CD14-positive monocyte (primary cell): Measurements from ENCODE around the gene SEPTIN6. TPM values are rescaled to one million over a fixed set of nuclear protein-coding genes. Genes with fewer than 3 reads are reported as not detected.

Source experiments
- DNase-seq, 3 donors: peaks; one replicate each; pipeline ENCODE4 v3.0.0-alpha.2; 2011 to 2022
- H2AFZ ChIP-seq: 2 replicates; pipeline ENCODE4 v1.6.0; 2012; ENCODE audit warnings: mild to moderate bottlenecking, low read depth, low read length, inconsistent platforms; ENCODE audit not compliant: insufficient read depth, poor library complexity, severe bottlenecking
- H3K27ac ChIP-seq, 2 donors: 1 replicate in 1 of 2; 2 replicates in 1 of 2; pipeline ENCODE4 v1.5.1; 2012 to 2013; ENCODE audit warnings: low read length in 2 of 2, control low read depth in 1 of 2, inconsistent platforms in 1 of 2, low read depth in 1 of 2, mild to moderate bottlenecking in 1 of 2
- H3K27me3 ChIP-seq, 2 donors: one replicate each; pipeline versions ENCODE4 v1.6.0 to v1.6.1; 2011 to 2013; ENCODE audit warnings: low read length in 2 of 2; ENCODE audit not compliant: control insufficient read depth in 2 of 2, insufficient read depth in 2 of 2
- H3K36me3 ChIP-seq, 2 donors: replicated peaks in 1 of 2; 1 replicate in 1 of 2; 2 replicates in 1 of 2; pipeline versions ENCODE4 v1.5.1 to v1.6.1; 2012 to 2013; ENCODE audit warnings: low read length in 2 of 2, control low read depth in 1 of 2, inconsistent platforms in 1 of 2, mild to moderate bottlenecking in 1 of 2; ENCODE audit not compliant: insufficient read depth in 2 of 2, control insufficient read depth in 1 of 2
- H3K4me1 ChIP-seq, 2 donors: 1 replicate in 1 of 2; 2 replicates in 1 of 2; pipeline versions ENCODE4 v1.5.1 to v1.6.1; 2012 to 2013; ENCODE audit warnings: low read length in 2 of 2, control low read depth in 1 of 2, inconsistent platforms in 1 of 2, mild to moderate bottlenecking in 1 of 2, moderate library complexity in 1 of 2; ENCODE audit not compliant: insufficient read depth in 2 of 2, control insufficient read depth in 1 of 2
- H3K4me2 ChIP-seq: replicated peaks from 2 replicates; pipeline ENCODE3; 2012; ENCODE audit warnings: low read length, moderate library complexity, mild to moderate bottlenecking; ENCODE audit not compliant: poor library complexity, severe bottlenecking; ENCODE audit errors: extremely low read depth
- H3K4me3 ChIP-seq, 3 experiments: fragments of 200-600 bp in 1 of 3; sonication (generic) in 1 of 3; replicated peaks in 1 of 3; 1 replicate in 2 of 3; 2 replicates in 1 of 3; pipeline ENCODE4 v1.5.1; 2011 to 2013; ENCODE audit warnings: low read length in 3 of 3, mild to moderate bottlenecking in 3 of 3, control low read depth in 2 of 3, low read depth in 2 of 3, inconsistent platforms in 1 of 3, moderate library complexity in 1 of 3
- H3K79me2 ChIP-seq: 2 replicates; pipeline ENCODE4 v1.6.0; 2012; ENCODE audit warnings: mild to moderate bottlenecking, control low read depth, inconsistent platforms, low read length, moderate library complexity; ENCODE audit not compliant: insufficient read depth
- H3K9ac ChIP-seq: 2 replicates; pipeline ENCODE4 v1.6.0; 2017; ENCODE audit warnings: low read length, mild to moderate bottlenecking; ENCODE audit not compliant: insufficient read depth, poor library complexity, severe bottlenecking
- H3K9me3 ChIP-seq, 2 donors: replicated peaks in 1 of 2; 1 replicate in 1 of 2; 2 replicates in 1 of 2; pipeline versions ENCODE4 v1.5.1 to v1.6.1; 2012 to 2013; ENCODE audit warnings: low read length in 2 of 2, control low read depth in 1 of 2; ENCODE audit not compliant: control insufficient read depth in 1 of 2, insufficient read depth in 1 of 2
- H4K20me1 ChIP-seq: 2 replicates; pipeline ENCODE4 v1.6.0; 2012; ENCODE audit warnings: mild to moderate bottlenecking, low read length, control low read depth, moderate library complexity; ENCODE audit not compliant: insufficient read depth
- H3K27ac Mint-ChIP-seq, 7 donors: one replicate each; pipeline ENCODE4 v1.8.0; 2020; ENCODE audit warnings: mild to moderate bottlenecking in 7 of 7, mixed read lengths in 7 of 7, moderate library complexity in 6 of 7, inconsistent platforms in 2 of 7
- H3K27me3 Mint-ChIP-seq, 3 donors: one replicate each; pipeline ENCODE4 v1.8.0; 2021 to 2022; ENCODE audit warnings: low read depth in 3 of 3, mild to moderate bottlenecking in 3 of 3, mixed read lengths in 3 of 3, moderate library complexity in 3 of 3, inconsistent platforms in 1 of 3
- H3K36me3 Mint-ChIP-seq, 2 donors: one replicate each; pipeline ENCODE4 v1.8.0; 2020; ENCODE audit warnings: mixed read lengths in 2 of 2, inconsistent platforms in 1 of 2, mild to moderate bottlenecking in 1 of 2
- H3K4me1 Mint-ChIP-seq: one replicate; pipeline ENCODE4 v1.8.0; 2020; ENCODE audit warnings: mild to moderate bottlenecking, mixed read lengths
- H3K4me3 Mint-ChIP-seq, 2 donors: one replicate each; pipeline ENCODE4 v1.8.0; 2020; ENCODE audit warnings: mild to moderate bottlenecking in 2 of 2, mixed read lengths in 2 of 2, moderate library complexity in 1 of 2
- H3K9me3 Mint-ChIP-seq, 7 donors: one replicate each; pipeline ENCODE4 v1.8.0; 2020 to 2022; ENCODE audit warnings: mixed read lengths in 7 of 7, mild to moderate bottlenecking in 6 of 7, moderate library complexity in 6 of 7, inconsistent platforms in 2 of 7
- WGBS: methylation state at CpG from one replicate; pipeline ENCODE4 v1.1.5; 2013; ENCODE audit warnings: missing lambda C conversion rate; ENCODE audit not compliant: insufficient coverage; 5-methylcytosine and 5-hydroxymethylcytosine counted together
- intact Hi-C, 2 donors: fragments of 100-400 bp; cut with micrococcal nuclease; formaldehyde crosslinking; loops; one replicate each; pipeline versions ENCODE4 v1.15.0 to v1.15.1; 2023
- polyA plus RNA-seq, 3 donors: library from polyadenylated mRNA; depleted of rRNA in 1 of 3; unstranded in 2 of 3; stranded (reverse) in 1 of 3; fragments of 300-500 nt in 2 of 3; fragments of >200 nt in 1 of 3; fragmentation: Illumina TruSeq in 2 of 3; gene quantifications; 1 replicate in 2 of 3; 2 replicates in 1 of 3; pipeline ENCODE4 v1.2.3, GENCODE V29; 2012 to 2021
- small RNA-seq: library from RNA; depleted of rRNA; stranded (forward); fragments of <200 nt; gene quantifications from one replicate; pipeline ENCODE3, GENCODE V24; 2012; ENCODE audit warnings: low read depth; ENCODE audit not compliant: insufficient read length
- TF ChIP-seq, protein P1 (sequence below): fragments of 200-600 bp; IDR thresholded peaks from one replicate; pipeline ENCODE4 v1.8.0; 2022; ENCODE audit warnings: antibody characterized with exemption, mild to moderate bottlenecking

SEPTIN6 gene
- polyA plus RNA-seq, 3 donors, result 21.8 to 52.7 (median 31.1) TPM

DNA sequence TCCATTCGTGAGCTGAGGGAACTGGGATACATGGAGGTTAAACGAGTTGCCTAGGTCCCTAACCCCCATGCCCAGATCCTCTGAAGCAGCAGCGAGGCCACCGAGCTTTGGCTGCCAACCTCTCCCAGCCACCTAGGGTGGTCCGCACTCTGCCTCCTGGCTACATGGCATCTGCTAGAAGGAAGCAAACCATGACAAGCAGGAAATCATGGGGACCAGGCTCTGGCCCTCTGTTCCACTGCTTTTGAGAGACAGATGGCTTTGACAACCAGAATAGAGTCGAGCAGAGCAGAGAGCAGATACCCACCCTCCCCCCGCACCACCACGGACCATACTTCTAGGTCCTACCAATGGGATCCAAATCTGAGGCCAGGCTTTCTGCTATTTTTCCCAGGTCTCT is 49.3 kb downstream of the SEPTIN6 start:
- Histone ChIP-seq H3K9me3 (no peaks in the 10 kb centered on the region), H3K36me3 (peaks cover 8 to 25% of the 10 kb centered on the region in 2 donors), H3K9ac (no peak overlapping the region), H3K4me1 (peaks cover 35 to 38% of the 10 kb centered on the region in 2 donors), H3K27me3 (no peaks in the 10 kb centered on the region), H3K27ac (no peak overlapping the region), H3K4me3 (no peak overlapping the region), H3K79me2 (no peaks in the 10 kb centered on the region), H4K20me1 (no peaks in the 10 kb centered on the region), H3K4me2 (no peak overlapping the region), H2AFZ (no peak overlapping the region)
- Mint-ChIP-seq H3K27me3 (peaks cover 0 to 7% (median 1%) of the 10 kb centered on the region in 3 donors), H3K9me3 (no peaks in the 10 kb centered on the region), H3K36me3 (peaks cover 23 to 36% of the 10 kb centered on the region in 2 donors), H3K4me3 (no peak overlapping the region), H3K4me1 (peaks cover 39% of the 10 kb centered on the region), H3K27ac (no peak overlapping the region)
- no peak for DNase-seq
- TF ChIP-seq, protein P1, sequence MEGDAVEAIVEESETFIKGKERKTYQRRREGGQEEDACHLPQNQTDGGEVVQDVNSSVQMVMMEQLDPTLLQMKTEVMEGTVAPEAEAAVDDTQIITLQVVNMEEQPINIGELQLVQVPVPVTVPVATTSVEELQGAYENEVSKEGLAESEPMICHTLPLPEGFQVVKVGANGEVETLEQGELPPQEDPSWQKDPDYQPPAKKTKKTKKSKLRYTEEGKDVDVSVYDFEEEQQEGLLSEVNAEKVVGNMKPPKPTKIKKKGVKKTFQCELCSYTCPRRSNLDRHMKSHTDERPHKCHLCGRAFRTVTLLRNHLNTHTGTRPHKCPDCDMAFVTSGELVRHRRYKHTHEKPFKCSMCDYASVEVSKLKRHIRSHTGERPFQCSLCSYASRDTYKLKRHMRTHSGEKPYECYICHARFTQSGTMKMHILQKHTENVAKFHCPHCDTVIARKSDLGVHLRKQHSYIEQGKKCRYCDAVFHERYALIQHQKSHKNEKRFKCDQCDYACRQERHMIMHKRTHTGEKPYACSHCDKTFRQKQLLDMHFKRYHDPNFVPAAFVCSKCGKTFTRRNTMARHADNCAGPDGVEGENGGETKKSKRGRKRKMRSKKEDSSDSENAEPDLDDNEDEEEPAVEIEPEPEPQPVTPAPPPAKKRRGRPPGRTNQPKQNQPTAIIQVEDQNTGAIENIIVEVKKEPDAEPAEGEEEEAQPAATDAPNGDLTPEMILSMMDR, result no peak
- intact Hi-C loops, result no loop called here
- 100% methylated on average over 1 of the region's 8 CpGs for WGBS

Small RNAs within 50 kb of the gene (small RNA-seq; reads per million reads assigned to genes)
- gene MIR766, result 1.4 reads per million

Other genes with a start within 250 kb of the SEPTIN6 start
- 100 to 1,000 TPM; 436 to 491 (median 468) TPM for gene SLC25A5, start 224.7 kb downstream of the SEPTIN6 start, polyA plus RNA-seq
- 10 to 100 TPM; 10.6 to 13.2 (median 12.6) TPM for gene STEEP1, start 127.8 kb downstream of the SEPTIN6 start, polyA plus RNA-seq
- gene UBE2A, start 118.6 kb downstream of the SEPTIN6 start, polyA plus RNA-seq, result 10 to 100 TPM; 68.7 to 91.4 (median 74.1) TPM
- 1 to 10 TPM; 1.3 to 4.7 (median 2.4) TPM for gene NKRF, start 86.7 kb downstream of the SEPTIN6 start, polyA plus RNA-seq
- gene SOWAHD, start 65.4 kb upstream of the SEPTIN6 start, polyA plus RNA-seq, result 1 to 10 TPM; 3.8 to 7.4 (median 4.0) TPM
- 1,000 to 10,000 TPM; 1,908 to 2,198 (median 1,931) TPM for gene RPL39, start 98.5 kb upstream of the SEPTIN6 start, polyA plus RNA-seq
- gene UPF3B, start 159.8 kb upstream of the SEPTIN6 start, polyA plus RNA-seq, result 1 to 10 TPM; 2.1 to 4.2 (median 2.5) TPM
- 10 to 100 TPM; 20.4 to 21.6 (median 21.5) TPM for gene RNF113A, start 178.6 kb upstream of the SEPTIN6 start, polyA plus RNA-seq
- gene NDUFA1, start 178.7 kb upstream of the SEPTIN6 start, polyA plus RNA-seq, result 100 to 1,000 TPM in 2 of 3 donors, 10 to 100 TPM in 1; 55.6 to 353 (median 321) TPM
- gene AKAP14, start 202.7 kb upstream of the SEPTIN6 start, polyA plus RNA-seq, result not detected